NCI-H748 treated with DMSO at 0.1 percent for 48 hours (cell line): Measurements from ENCODE around the gene ERF.
A peak's percentile ranks its signal among the peaks of the same experiment; 100 is the strongest.

Experiments used
- DNase-seq: peaks from one replicate; lab custom pipeline; 2025; lab: John Stamatoyannopoulos, UW

Gene ERF

DNA sequence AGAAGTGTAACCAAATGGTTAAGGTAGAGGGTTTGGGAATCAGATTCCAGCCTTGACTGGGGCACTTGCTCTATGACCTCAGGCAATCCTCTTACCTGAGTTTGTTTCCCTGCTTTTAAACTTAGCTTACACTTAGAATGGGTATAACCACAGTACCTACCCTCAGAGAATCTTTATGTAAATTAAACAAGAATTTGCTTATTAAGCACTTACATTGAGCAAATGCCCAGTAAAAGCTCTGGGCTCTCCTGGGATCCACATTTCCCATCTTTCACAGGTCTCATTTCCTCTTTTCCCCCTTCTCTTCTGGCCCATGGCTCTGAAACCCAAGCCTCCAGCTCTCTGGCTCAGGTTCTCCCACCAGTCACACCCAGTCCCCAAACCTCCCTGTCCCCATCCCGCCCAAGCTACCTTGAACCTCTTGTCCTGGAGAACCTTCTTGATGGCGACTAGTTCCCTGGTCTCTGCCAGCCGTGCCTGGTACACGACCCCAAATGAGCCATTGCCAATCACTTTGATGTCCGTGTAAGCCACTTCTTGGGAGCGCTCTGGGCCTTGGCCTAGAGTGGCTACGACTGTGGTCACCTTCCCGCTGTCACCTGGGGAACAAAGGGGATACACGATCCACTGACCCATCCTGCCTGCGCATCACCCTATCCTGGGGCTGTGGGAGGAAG, 15.2 kb downstream of the ERF start:
- no peak for DNase-seq

DNA sequence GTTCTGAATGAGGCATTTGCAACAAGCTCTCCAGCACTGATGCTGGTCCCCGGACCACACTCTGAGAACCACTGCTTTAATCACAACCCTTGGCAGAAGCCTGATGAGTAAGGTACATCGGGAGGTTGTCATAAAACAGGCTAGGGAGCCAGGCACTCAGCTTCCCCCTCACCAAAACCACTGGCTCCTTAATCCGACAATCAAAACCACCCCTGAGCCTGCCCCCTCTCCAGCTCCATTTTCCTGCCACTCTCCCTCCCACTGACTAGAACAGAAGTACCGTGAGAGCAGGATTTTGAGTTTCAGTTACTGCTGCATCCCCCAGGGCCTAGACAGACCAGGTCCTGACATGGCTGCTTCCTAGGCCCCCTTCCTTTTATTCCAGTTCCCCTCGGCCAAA, 19.7 kb downstream of the ERF start:
- DNase-seq = no peak

- DNase-seq = no peak
Observed at GRCh38 chr19:42234364-42234763, 20.6 kb downstream of the ERF start.

DNA sequence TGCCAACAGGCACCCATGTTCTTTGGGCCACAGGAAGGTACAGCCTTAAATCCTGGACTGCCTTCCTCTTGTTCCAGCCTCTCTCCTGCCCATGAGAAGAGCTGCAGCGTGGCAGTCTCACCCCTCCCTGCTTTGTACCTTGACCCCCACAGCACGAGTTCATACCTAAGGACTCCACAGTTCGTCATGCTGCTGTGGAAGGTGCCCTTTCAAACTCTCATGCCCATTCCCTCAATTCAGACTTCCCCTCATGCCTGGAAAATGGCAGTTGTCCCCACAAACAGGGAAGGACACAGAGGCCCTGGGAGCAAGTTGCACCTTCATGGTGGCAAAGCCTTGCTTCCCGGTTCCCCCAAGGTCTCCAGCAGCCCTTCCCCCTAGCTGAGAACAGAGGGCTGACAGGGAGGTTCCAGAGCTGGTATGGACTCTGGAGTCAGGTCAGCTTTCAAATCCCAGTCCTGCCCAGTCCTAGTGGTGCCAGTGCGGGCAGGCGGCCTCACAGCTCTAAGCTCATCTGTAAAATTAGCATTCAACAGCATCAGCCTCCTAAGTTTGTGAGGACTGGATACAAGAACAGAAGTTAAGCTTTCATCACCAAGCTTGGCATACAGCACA, 21.1 kb downstream of the ERF start:
- DNase-seq = no peak

DNA sequence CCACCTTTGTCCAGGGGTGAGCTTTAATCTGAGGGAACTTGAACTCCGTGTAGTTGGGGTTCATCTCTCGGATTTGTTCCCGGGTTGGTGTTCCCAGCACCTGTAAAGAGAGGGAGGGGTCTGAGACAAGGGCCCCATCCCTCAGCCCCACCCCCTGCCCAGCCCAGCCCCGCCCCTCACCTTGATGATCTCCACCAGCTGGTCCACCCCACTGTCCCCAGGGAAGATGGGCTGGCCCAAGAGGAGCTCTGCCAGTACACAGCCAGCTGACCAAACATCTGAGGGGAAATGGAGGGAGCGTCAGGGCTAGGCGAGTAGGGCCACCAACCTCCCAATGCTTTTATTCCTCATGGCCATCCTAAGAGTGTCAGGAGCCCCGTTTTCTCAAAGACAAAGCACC, 21.8 kb downstream of the ERF start:
- DNase-seq = no peak

DNA sequence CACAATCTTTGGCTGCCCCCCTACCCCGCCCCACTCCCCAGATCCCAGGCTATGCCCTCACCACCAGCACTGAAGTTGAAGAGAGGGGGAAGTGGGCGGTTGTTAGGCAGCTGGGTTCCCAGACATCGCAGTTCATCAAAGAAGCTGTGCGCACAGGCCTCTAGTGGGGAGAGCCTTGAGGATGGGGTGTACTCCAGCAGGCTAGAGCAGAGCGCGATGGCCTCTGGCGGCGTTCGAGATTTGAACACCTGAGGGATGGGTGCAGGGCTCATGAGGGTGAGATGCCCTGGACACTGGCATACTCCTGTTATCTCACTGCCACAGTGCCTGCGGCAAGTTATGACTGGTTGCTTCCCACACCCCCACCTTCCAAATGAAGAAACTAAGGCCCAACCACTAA, 22.5 kb downstream of the ERF start:
- no peak for DNase-seq

DNA sequence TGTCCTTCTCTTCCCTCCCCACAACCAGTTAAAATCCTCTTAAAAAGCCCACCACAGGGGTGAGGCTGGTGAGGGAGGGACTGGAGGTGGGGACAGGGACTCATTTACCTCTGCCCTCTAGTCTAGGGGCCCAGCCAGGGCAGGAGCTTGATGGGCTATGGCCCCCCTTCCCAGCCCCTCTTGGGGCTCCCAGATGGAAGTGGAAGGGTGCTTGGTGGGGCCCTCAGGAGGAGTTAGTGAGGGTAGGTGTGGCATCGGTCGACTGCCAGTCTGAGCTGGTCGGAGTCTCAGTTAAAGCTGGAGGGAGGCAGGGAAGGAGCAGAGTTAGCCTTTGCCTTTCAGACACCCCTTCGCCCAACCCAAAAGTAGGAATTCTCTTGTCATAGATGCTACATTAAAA, 24.4 kb downstream of the ERF start:
- DNase-seq = no peak

- DNase-seq = no peak
Observed at GRCh38 chr19:42229855-42230351, 25.0 kb downstream of the ERF start.

GRCh38 chr19:42229301-42229854, 25.6 kb downstream of the ERF start:
- DNase-seq = no peak

DNA sequence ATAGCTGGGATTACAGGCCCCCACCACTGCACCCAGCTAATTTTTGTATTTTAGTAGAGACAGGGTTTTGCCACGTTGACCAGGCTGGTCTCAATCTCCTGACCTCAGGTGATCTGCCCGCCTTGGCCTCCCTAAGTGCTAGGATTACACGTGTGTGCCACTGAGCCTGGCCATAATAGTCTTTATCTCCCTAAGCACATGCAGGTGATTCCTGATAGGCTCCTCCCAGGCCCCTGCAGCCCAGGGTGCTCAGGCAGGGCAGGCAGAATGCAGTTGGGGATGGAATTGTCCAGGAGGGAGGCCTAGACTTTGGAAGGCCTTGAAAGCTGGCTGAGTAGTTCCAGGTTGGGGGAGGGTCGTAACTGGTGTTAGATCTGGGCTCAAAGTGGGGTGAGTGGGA, 26.3 kb downstream of the ERF start:
- DNase-seq = no peak

DNA sequence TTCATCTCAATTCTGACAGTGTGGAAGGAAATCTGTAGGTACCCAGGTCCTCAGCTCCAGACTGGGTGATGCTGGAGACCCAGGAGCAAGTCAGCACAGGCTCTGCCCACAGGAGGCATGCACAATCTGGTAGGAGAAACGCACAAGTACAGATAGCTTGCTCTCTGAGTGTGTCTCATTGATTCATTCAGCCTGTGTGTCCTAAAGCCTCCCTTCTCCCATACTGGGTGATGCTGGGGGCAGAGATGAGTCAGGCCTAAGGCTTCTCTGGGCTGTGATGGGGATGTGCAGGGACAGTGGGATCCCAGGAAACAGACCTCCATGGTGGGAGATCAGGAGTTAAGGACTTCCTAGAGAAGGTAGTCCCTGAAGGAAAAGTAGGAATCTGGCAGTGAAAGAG, 28.0 kb downstream of the ERF start:
- no peak for DNase-seq

DNA sequence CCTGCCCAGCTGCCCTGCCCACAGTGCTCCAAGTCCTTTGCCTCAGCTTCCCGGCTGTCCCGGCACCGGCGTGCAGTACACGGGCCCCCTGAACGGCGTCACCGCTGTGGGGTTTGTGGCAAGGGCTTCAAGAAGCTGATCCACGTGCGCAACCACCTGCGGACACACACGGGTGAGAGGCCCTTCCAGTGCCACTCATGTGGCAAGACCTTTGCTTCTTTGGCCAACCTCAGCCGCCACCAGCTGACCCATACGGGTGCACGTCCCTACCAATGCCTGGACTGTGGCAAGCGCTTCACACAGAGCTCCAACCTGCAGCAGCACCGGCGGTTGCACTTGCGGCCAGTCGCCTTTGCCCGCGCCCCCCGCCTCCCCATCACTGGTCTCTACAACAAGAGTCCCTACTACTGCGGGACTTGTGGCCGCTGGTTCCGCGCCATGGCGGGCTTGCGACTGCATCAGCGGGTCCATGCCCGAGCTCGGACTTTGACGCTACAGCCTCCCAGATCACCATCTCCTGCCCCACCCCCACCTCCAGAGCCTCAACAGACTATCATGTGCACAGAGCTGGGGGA, 29.1 kb downstream of the ERF start:
- DNase-seq = no peak

DNA sequence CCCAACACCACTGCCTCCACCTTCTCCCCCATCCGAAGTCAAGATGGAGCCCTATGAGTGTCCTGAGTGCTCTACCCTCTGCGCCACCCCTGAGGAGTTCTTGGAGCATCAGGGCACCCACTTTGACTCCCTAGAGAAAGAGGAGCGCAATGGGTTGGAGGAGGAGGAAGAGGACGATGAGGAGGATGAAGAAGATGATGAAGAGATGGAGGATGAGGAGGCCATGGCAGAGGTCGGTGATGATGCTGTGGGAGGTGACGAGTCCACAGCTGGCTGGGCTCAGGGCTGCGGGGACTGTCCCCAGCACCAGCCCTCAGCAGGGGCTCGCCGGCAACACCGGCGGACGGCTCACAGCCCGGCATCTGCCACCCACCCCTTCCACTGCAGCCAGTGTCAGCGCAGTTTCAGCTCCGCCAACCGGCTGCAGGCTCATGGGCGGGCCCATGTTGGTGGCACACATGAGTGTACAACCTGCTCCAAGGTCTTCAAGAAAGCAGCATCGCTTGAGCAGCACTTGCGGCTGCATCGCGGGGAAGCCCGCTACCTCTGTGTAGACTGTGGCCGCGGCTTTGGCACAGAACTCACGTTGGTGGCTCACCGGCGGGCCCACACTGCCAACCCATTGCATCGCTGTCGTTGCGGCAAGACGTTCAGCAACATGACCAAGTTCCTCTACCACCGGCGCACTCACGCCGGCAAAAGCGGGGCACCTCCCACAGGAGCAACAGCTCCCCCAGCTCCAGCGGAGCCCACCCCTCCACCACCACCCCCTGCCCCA, 29.8 kb downstream of the ERF start:
- no peak for DNase-seq

- DNase-seq = no peak
Observed at GRCh38 chr19:42220751-42221097, 34.2 kb downstream of the ERF start.

- peak; percentile 95 for DNase-seq
Observed at GRCh38 chr19:42219812-42220750, 34.8 kb downstream of the ERF start, which contains the start of gene ZNF526. Gene ZNF526, plus strand, starts transcription at chr19:42220312. Its CDS starts 4,092 bp downstream, at chr19:42224404.

DNA sequence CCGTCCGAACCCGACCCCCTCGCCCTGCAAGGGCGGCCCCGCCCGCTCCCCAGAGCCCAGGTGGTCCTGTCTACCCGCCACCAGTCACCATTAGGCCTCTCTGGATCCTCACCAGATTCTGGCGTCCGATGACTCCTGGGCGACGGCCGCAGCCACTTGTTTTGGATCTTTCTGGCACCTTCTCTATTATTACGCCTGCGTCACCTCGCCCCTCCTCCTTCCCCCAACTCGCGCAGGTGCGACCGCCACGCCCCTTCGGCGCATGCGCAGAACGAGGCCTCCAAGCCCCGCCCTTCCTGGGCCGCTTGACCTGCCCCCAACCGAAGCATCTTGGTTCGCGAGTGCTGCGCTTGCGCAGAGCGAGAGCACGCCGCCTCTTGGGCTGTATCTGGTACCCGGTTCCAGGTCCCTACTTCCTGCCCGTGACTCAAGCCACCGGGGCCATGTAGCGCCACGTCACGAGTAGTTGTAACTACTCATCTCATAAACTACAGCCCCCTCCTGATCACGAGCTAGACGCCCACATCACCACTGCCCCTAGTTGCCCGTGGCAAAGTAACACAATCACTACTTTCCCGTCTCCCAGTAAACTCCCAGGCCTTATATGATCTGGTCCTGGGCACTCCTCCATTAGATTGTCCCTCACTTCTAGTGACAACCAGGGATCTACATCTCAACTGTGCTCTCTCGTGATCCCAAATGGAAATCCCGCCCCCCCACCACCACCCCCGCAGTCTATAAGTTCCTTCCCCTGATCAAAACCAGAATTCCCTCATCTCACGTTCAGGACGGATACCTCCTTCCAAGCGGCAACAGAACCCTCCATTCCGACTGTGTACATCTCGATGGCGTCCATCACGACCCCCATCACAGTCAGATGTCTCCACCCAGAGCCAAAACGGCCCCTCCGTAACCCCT, 37.1 kb downstream of the ERF start, which contains the start of gene DEDD2:
Gene DEDD2 (minus strand): TSS at position 158 of the 918 bp plus-strand sequence. CDS start 670 bp downstream, outside the sequence.
- DNase-seq = peak; percentile 98

- DNase-seq = peak; percentile 37
Observed at GRCh38 chr19:42216653-42217519, 38.0 kb downstream of the ERF start.

DNA sequence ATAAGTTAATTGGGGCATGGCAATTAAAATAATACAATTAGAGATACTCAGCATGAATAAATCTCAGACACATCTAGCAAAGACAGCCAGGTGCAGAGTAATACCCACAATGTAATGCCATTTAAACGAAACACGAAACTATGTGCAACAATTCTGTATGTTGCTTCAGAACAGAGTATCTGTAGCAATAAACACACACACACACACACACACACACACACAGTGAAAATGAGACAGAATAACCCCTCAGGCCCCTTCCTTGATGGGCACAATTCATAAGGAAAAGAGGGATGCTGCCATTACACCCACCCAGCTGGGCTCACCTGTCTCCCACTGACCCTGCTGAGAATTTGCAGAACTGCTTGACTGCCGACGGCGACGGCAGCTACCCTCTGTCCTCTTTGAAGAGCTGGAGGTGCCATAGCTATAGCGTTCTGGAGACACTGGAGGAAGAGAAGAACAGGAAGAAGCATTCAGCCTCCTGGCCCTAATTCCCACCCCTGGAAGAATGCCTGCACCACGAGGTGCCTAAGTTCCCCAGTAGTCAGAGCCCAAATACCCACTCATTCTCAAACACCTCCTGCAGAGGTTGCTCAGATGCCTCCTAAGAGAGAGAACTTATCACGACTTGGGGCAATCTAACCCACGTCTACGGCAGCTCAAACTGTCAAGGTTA, 40.0 kb downstream of the ERF start:
- no peak for DNase-seq
